Gastroesophageal sphincter (tissue), 3 donors: ENCODE data around the gene PSMB3.

Experiments
- EP300 ChIP-seq: sonication (generic); formaldehyde crosslinking; IDR thresholded peaks from one replicate; pipeline ENCODE4 v1.6.1; 2017; ENCODE audit warnings: antibody characterized with exemption, mild to moderate bottlenecking
- POLR2AphosphoS5 ChIP-seq: sonication (generic); formaldehyde crosslinking; IDR thresholded peaks from one replicate; pipeline ENCODE4 v1.6.1; 2017; ENCODE audit warnings: antibody characterized with exemption
- TF ChIP-seq, protein P1 (sequence below), 4 experiments: fragments of 200-600 bp in 2 of 4; fragments of 450-650 bp in 2 of 4; sonication (generic) in 1 of 4; IDR thresholded peaks; one replicate each; pipeline ENCODE4 v1.5.1; 2017 to 2019; ENCODE audit warnings: antibody characterized with exemption in 4 of 4, mild to moderate bottlenecking in 2 of 4, moderate library complexity in 2 of 4

DNA sequence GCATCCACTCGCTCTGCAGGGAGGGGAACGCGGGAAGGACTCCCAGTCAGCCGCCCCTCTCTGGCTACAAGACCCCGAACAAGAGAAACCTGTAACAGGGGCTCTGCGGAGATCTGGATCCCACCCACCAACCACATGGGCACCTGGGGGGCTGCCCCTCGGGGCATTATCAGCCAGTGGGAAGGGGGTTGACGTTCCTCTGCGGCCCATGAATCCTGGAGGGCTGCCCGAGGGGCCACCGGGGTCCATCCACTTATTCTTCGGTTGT is 2.6 kb upstream of the PSMB3 start:
- TF ChIP-seq, protein P1, sequence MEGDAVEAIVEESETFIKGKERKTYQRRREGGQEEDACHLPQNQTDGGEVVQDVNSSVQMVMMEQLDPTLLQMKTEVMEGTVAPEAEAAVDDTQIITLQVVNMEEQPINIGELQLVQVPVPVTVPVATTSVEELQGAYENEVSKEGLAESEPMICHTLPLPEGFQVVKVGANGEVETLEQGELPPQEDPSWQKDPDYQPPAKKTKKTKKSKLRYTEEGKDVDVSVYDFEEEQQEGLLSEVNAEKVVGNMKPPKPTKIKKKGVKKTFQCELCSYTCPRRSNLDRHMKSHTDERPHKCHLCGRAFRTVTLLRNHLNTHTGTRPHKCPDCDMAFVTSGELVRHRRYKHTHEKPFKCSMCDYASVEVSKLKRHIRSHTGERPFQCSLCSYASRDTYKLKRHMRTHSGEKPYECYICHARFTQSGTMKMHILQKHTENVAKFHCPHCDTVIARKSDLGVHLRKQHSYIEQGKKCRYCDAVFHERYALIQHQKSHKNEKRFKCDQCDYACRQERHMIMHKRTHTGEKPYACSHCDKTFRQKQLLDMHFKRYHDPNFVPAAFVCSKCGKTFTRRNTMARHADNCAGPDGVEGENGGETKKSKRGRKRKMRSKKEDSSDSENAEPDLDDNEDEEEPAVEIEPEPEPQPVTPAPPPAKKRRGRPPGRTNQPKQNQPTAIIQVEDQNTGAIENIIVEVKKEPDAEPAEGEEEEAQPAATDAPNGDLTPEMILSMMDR (IDR thresholded peaks at IDR 0.05), result no peak
- TF ChIP-seq EP300, result no peak
- no peak for TF ChIP-seq POLR2AphosphoS5
